ENCODE results near the gene TMEM255A. TPM values are rescaled to one million over a fixed set of nuclear protein-coding genes. Genes with fewer than 3 reads are reported as not detected.

TMEM255A gene
- total RNA-seq, 1 donor from 2014 or later = 0.46 TPM

DNA sequence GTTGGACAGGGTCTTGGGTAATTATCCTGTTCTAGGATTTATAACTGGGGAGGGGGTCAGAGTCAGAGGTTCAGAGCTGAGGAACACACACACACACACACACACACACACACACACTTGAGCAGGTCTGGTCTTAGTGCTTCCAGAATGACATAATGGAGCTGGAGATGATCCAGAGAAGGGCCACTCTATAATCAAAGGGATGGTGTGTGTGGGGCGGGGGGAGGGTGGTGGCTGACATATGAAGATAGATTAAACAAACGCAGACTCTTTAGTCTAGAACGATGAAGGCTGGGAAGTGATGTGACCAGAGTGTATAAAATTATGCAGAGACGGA is 434 bp upstream of the TMEM255A start:
- Mint-ChIP-seq H3K4me3 (ENCODE audit: low read depth) (no peak overlapping the region), H3K36me3 (ENCODE audit: insufficient read depth) (no peaks in the 10 kb centered on the region), H3K27ac (no peak overlapping the region), H3K4me1 (ENCODE audit: low read depth) (peaks cover 10% of the 10 kb centered on the region), H3K27me3 (peaks cover 72% of the 10 kb centered on the region), H3K9me3 (ENCODE audit: low read depth) (peaks cover 6% of the 10 kb centered on the region)
- TF ChIP-seq, protein P1, sequence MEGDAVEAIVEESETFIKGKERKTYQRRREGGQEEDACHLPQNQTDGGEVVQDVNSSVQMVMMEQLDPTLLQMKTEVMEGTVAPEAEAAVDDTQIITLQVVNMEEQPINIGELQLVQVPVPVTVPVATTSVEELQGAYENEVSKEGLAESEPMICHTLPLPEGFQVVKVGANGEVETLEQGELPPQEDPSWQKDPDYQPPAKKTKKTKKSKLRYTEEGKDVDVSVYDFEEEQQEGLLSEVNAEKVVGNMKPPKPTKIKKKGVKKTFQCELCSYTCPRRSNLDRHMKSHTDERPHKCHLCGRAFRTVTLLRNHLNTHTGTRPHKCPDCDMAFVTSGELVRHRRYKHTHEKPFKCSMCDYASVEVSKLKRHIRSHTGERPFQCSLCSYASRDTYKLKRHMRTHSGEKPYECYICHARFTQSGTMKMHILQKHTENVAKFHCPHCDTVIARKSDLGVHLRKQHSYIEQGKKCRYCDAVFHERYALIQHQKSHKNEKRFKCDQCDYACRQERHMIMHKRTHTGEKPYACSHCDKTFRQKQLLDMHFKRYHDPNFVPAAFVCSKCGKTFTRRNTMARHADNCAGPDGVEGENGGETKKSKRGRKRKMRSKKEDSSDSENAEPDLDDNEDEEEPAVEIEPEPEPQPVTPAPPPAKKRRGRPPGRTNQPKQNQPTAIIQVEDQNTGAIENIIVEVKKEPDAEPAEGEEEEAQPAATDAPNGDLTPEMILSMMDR (IDR thresholded peaks at IDR 0.05; ENCODE audit: unreplicated experiment) = no peak
- DNase-seq (ENCODE audit: low spot score, unreplicated experiment) = no peak

GRCh38 chrX:120309873-120310705 is 1.2 kb downstream of the TMEM255A start:
- peaks cover 6% of the 10 kb centered on the region for H3K9me3 Mint-ChIP-seq (ENCODE audit: low read depth)
- TF ChIP-seq, protein P1 (IDR thresholded peaks at IDR 0.05; ENCODE audit: unreplicated experiment) = no peak
- H3K27me3 Mint-ChIP-seq = peaks cover 82% of the 10 kb centered on the region
- H3K4me3 Mint-ChIP-seq (ENCODE audit: low read depth) = peak overlapping the region; percentile 61
- no peaks in the 10 kb centered on the region for H3K36me3 Mint-ChIP-seq (ENCODE audit: insufficient read depth)
- peaks cover 10% of the 10 kb centered on the region for H3K4me1 Mint-ChIP-seq (ENCODE audit: low read depth)
- H3K27ac Mint-ChIP-seq = peak overlapping the region; percentile 42
- no peak for DNase-seq (ENCODE audit: low spot score, unreplicated experiment)

DNA sequence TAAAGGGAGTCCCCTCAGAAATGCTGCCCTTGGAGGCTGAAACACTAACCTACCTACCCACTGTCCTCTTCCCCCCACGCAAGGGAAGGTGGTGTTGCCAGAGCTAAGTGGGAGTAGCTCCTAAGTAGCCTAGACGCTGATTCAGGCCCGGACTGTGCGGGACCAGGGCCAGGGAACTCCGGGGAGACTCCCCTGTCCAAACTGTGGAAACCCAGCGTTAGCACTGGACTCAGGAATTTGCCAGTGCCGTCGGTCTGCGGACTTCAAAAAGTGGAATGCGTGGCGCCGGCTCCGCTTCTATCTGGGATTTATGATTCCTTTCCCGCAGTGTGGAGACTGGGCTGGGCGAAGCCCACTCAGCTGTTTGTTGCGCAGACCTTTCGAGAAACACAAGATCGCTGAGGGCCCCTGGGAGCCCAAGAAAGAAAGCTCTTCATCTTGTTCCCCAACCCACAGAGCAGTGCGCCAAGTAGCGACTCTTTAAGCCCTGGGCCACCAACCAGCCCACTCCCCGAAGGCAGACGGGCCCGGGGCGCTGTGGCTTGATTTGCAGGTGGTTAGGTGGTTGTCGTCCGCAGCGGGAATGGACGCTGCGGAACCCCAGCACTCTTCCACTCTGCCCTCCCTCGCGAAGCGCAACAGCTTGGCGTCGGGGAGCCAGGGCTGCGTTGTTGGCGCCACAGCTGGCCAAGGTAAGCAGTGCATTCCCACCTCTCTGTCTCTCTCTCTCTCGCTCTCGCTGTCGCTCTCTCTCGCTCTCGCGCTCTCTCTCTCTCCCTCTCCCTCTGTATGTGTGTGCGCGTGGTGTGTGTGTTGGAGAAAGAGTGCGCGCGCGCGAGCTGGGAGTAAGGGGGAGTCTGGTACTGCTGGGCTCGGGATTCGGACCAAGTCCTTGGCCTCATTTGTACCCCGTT is 2.0 kb downstream of the TMEM255A start:
- Mint-ChIP-seq H3K4me3 (ENCODE audit: low read depth) (peak overlapping the region; percentile 61), H3K27me3 (peaks cover 76% of the 10 kb centered on the region), H3K36me3 (ENCODE audit: insufficient read depth) (no peaks in the 10 kb centered on the region), H3K9me3 (ENCODE audit: low read depth) (peaks cover 6% of the 10 kb centered on the region), H3K4me1 (ENCODE audit: low read depth) (peaks cover 10% of the 10 kb centered on the region), H3K27ac (peak overlapping the region; percentile 42)
- TF ChIP-seq, protein P1 (IDR thresholded peaks at IDR 0.05; ENCODE audit: unreplicated experiment) = peak; percentile 54
- peak; percentile 40 for DNase-seq (ENCODE audit: low spot score, unreplicated experiment)

DNA sequence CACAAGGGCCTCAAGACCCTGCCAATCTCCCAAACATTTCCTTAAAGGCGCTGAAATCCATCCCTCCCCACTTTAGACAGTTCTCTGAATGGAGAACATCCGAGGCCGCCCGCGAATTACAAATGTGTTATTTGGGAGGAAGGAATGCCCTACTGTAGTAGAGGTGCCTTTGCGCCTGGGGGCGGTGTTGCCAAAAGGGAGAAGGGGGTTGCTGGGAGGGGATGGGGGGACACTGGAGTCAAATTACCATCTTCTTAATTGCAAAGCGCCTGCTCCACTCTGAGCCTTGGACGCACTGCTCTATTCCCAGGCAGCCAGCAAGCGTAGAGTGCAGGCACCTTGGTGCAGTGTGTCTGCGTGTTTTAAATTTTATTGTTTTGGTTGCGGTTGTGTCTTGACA is 2.7 kb downstream of the TMEM255A start:
- TF ChIP-seq, protein P1 (IDR thresholded peaks at IDR 0.05; ENCODE audit: unreplicated experiment) = peak; percentile 38
- H3K9me3 Mint-ChIP-seq (ENCODE audit: low read depth) = peaks cover 3% of the 10 kb centered on the region
- H3K4me1 Mint-ChIP-seq (ENCODE audit: low read depth) = peaks cover 10% of the 10 kb centered on the region
- H3K27ac Mint-ChIP-seq = no peak overlapping the region
- H3K36me3 Mint-ChIP-seq (ENCODE audit: insufficient read depth) = no peaks in the 10 kb centered on the region
- peaks cover 71% of the 10 kb centered on the region for H3K27me3 Mint-ChIP-seq
- no peak for DNase-seq (ENCODE audit: low spot score, unreplicated experiment)
- no peak overlapping the region for H3K4me3 Mint-ChIP-seq (ENCODE audit: low read depth)

DNA sequence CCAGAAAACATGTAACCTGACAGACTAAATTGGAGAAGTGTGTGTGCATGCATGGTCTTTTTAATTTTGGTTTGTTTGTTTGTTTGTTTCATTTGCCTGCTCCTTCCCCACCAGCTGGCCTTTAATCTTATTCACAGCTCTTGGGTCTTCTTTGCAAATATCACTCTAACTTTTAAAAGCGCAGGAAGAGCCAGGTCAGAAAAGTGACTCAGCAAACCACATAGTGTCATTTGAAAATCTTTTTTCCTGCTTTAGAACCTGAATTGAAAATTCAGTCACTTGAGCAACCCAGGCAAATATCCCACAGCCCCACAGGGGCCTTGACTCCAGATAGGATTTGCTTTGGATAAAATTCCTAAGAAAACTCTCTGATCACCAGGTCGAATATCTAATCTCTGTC is 4.6 kb downstream of the TMEM255A start:
- H3K27me3 Mint-ChIP-seq = peaks cover 55% of the 10 kb centered on the region
- peaks cover 7% of the 10 kb centered on the region for H3K9me3 Mint-ChIP-seq (ENCODE audit: low read depth)
- H3K4me1 Mint-ChIP-seq (ENCODE audit: low read depth) = peaks cover 11% of the 10 kb centered on the region
- TF ChIP-seq, protein P1 (IDR thresholded peaks at IDR 0.05; ENCODE audit: unreplicated experiment) = no peak
- DNase-seq (ENCODE audit: low spot score, unreplicated experiment) = no peak
- no peak overlapping the region for H3K4me3 Mint-ChIP-seq (ENCODE audit: low read depth)
- H3K36me3 Mint-ChIP-seq (ENCODE audit: insufficient read depth) = no peaks in the 10 kb centered on the region
- H3K27ac Mint-ChIP-seq = no peak overlapping the region
